K562 (cell line): Measurements from ENCODE around the gene CCNDBP1. TPM values are rescaled to one million over a fixed set of nuclear protein-coding genes. Genes with fewer than 3 reads are reported as not detected.

Experiments
- ARNT ChIP-seq, 2 experiments: fragments of 450-650 bp; IDR thresholded peaks; 2 replicates each; pipeline ENCODE4 v1.6.1; 2016; ENCODE audit warnings: mild to moderate bottlenecking in 1 of 2
- HDAC6 ChIP-seq: IDR thresholded peaks from 2 replicates; pipeline ENCODE4 v1.6.1; 2012; ENCODE audit warnings: low read depth, mild to moderate bottlenecking, control low read depth, inconsistent platforms, low read length, moderate library complexity
- KLF16 ChIP-seq: IDR thresholded peaks from 2 replicates; pipeline ENCODE4 v1.6.1; 2016; ENCODE audit warnings: antibody characterized with exemption
- MEIS2 ChIP-seq: fragments of 450-650 bp; IDR thresholded peaks from 2 replicates; pipeline ENCODE4 v1.6.1; 2014; ENCODE audit warnings: mild to moderate bottlenecking; ENCODE audit not compliant: partially characterized antibody
- MTA1 ChIP-seq: fragments of 450-650 bp; IDR thresholded peaks from 2 replicates; pipeline ENCODE4 v1.6.1; 2017; ENCODE audit warnings: borderline replicate concordance
- NRF1 ChIP-seq, 2 experiments: fragments of 450-650 bp; IDR thresholded peaks in 1 of 2; conservative IDR thresholded peaks in 1 of 2; 2 replicates each; pipeline ENCODE4 v1.6.1; 2014; ENCODE audit warnings: mild to moderate bottlenecking in 2 of 2
- RCOR1 ChIP-seq, 2 experiments: IDR thresholded peaks; 2 replicates each; pipeline ENCODE4 v1.6.1; 2012; ENCODE audit warnings: low read depth in 2 of 2, low read length in 2 of 2, borderline replicate concordance in 1 of 2, improper control_type of control experiment in 1 of 2
- RFX7 ChIP-seq: fragments of 250-450 bp; sonication (Bioruptor Pico); IDR thresholded peaks from 2 replicates; pipeline ENCODE4 v1.5.1; 2021; ENCODE audit warnings: mild to moderate bottlenecking
- ZNF780A ChIP-seq: fragments of 250-450 bp; sonication (Bioruptor Pico); IDR thresholded peaks from 2 replicates; pipeline ENCODE4 v1.5.0; 2021; ENCODE audit warnings: mild to moderate bottlenecking
- polyA plus RNA-seq, 8 experiments: library from polyadenylated mRNA; depleted of rRNA in 4 of 8; stranded (reverse) in 5 of 8; unstranded in 3 of 8; fragments of >200 nt; fragmentation: Nextera tagmentation in 2 of 8; fragmentation: Illumina TruSeq in 1 of 8; extraction: Ambion mirVana in 2 of 8; extraction: Trizol in 1 of 8; gene quantifications; 2 replicates each; pipeline versions ENCODE4 v1.2.1 to v1.2.3, GENCODE V29; 2011 to 2014; ENCODE audit warnings: inconsistent platforms in 1 of 8, missing spikeins in 1 of 8
- total RNA-seq, 7 experiments: library from RNA; depleted of rRNA in 6 of 7; stranded (reverse); fragments of >200 nt in 6 of 7; fragmentation: Illumina TruSeq in 2 of 7; extraction: Trizol in 2 of 7; gene quantifications; 2 replicates each; pipeline versions ENCODE4 v1.2.1 to v1.2.3, GENCODE V29; 2011 to 2021; ENCODE audit warnings: low replicate concordance in 1 of 7
- TF ChIP-seq, protein P1 (sequence below), 2 experiments: IDR thresholded peaks in 1 of 2; conservative IDR thresholded peaks in 1 of 2; 2 replicates each; pipeline ENCODE4 v1.6.1; 2016; ENCODE audit warnings: low read depth in 2 of 2, mild to moderate bottlenecking in 1 of 2, missing compliant biosample characterization in 1 of 2, missing genetic modification characterization in 1 of 2, moderate library complexity in 1 of 2
- TF ChIP-seq, protein P2 (sequence below): fragments of 450-650 bp; formaldehyde crosslinking; IDR thresholded peaks from 2 replicates; pipeline ENCODE4 v1.4.0; 2022; ENCODE audit warnings: mild to moderate bottlenecking, moderate library complexity
- TF ChIP-seq, protein P3 (sequence below): sonication (generic); formaldehyde crosslinking; IDR thresholded peaks from 2 replicates; pipeline ENCODE4 v1.8.0; 2022; ENCODE audit warnings: missing genetic modification reagents, mild to moderate bottlenecking, moderate library complexity, borderline replicate concordance
- TF ChIP-seq, protein P4 (sequence below): sonication (generic); formaldehyde crosslinking; IDR thresholded peaks from 2 replicates; pipeline ENCODE4 v1.8.0; 2023; ENCODE audit warnings: missing genetic modification reagents, mild to moderate bottlenecking, borderline replicate concordance
- TF ChIP-seq, protein P5 (sequence below): fragments of 450-650 bp; IDR thresholded peaks from 2 replicates; pipeline ENCODE4 v1.6.1; 2016; ENCODE audit warnings: borderline replicate concordance

The CCNDBP1 gene
- total and polyA plus RNA-seq, 9 of the 15 experiments (the other 6 are each of a cell fraction or from before 2014, with no cell fraction given) = 37.0 to 111 (median 55.5) TPM

DNA sequence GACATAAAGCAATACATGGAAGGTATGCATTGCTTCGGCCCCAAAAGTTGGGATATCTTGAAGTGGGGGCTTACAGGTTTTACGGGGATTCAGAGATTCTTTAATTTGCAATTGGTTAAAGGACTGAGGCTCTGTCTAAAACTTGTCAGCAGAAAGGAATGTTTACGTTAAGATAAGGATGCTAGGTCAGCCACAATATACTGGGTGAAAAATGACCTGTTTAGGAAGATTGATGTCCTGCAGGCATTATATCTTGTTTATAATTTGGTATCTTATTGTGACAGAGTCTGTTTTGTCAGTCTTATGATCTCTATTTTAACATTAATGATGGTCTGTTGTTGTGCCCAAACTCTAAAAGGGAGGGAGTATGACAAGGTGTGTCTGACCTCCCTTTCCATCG is 15.3 kb upstream of the CCNDBP1 start (continued):
- TF ChIP-seq HDAC6 = no peak
- TF ChIP-seq RCOR1 (IDR thresholded peaks at IDR 0.05; ENCODE audit: borderline replicate concordance in 1 of 2, low read depth in 2 of 2, low read length in 2 of 2) = peak in 1 of 2 experiments; percentile 78; a peak in 2 of 4 replicates
- TF ChIP-seq ARNT (IDR thresholded peaks at IDR 0.05) = no peak
- TF ChIP-seq, protein P1, sequence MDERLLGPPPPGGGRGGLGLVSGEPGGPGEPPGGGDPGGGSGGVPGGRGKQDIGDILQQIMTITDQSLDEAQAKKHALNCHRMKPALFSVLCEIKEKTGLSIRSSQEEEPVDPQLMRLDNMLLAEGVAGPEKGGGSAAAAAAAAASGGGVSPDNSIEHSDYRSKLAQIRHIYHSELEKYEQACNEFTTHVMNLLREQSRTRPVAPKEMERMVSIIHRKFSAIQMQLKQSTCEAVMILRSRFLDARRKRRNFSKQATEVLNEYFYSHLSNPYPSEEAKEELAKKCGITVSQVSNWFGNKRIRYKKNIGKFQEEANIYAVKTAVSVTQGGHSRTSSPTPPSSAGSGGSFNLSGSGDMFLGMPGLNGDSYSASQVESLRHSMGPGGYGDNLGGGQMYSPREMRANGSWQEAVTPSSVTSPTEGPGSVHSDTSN (CRISPR knock-in tag; IDR thresholded peaks at IDR 0.05; ENCODE audit: low read depth) = peak; percentile 56
- TF ChIP-seq, protein P1 (tag; conservative IDR thresholded peaks at IDR 0.05; ENCODE audit: low read depth) = peak; percentile 95
- TF ChIP-seq, protein P2, sequence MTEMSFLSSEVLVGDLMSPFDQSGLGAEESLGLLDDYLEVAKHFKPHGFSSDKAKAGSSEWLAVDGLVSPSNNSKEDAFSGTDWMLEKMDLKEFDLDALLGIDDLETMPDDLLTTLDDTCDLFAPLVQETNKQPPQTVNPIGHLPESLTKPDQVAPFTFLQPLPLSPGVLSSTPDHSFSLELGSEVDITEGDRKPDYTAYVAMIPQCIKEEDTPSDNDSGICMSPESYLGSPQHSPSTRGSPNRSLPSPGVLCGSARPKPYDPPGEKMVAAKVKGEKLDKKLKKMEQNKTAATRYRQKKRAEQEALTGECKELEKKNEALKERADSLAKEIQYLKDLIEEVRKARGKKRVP = no peak
- TF ChIP-seq MTA1 = 0 out of 2 replicates have a peak, but pooled peaks have one; percentile 18
- TF ChIP-seq, protein P3, sequence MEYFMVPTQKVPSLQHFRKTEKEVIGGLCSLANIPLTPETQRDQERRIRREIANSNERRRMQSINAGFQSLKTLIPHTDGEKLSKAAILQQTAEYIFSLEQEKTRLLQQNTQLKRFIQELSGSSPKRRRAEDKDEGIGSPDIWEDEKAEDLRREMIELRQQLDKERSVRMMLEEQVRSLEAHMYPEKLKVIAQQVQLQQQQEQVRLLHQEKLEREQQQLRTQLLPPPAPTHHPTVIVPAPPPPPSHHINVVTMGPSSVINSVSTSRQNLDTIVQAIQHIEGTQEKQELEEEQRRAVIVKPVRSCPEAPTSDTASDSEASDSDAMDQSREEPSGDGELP (CRISPR knock-in tag) = no peak
- TF ChIP-seq NRF1 (conservative IDR thresholded peaks at IDR 0.05 in 1 of 2, IDR thresholded peaks at IDR 0.05 in 1 of 2) = no peak
- peak; percentile 99 for TF ChIP-seq MEIS2
- TF ChIP-seq, protein P4, sequence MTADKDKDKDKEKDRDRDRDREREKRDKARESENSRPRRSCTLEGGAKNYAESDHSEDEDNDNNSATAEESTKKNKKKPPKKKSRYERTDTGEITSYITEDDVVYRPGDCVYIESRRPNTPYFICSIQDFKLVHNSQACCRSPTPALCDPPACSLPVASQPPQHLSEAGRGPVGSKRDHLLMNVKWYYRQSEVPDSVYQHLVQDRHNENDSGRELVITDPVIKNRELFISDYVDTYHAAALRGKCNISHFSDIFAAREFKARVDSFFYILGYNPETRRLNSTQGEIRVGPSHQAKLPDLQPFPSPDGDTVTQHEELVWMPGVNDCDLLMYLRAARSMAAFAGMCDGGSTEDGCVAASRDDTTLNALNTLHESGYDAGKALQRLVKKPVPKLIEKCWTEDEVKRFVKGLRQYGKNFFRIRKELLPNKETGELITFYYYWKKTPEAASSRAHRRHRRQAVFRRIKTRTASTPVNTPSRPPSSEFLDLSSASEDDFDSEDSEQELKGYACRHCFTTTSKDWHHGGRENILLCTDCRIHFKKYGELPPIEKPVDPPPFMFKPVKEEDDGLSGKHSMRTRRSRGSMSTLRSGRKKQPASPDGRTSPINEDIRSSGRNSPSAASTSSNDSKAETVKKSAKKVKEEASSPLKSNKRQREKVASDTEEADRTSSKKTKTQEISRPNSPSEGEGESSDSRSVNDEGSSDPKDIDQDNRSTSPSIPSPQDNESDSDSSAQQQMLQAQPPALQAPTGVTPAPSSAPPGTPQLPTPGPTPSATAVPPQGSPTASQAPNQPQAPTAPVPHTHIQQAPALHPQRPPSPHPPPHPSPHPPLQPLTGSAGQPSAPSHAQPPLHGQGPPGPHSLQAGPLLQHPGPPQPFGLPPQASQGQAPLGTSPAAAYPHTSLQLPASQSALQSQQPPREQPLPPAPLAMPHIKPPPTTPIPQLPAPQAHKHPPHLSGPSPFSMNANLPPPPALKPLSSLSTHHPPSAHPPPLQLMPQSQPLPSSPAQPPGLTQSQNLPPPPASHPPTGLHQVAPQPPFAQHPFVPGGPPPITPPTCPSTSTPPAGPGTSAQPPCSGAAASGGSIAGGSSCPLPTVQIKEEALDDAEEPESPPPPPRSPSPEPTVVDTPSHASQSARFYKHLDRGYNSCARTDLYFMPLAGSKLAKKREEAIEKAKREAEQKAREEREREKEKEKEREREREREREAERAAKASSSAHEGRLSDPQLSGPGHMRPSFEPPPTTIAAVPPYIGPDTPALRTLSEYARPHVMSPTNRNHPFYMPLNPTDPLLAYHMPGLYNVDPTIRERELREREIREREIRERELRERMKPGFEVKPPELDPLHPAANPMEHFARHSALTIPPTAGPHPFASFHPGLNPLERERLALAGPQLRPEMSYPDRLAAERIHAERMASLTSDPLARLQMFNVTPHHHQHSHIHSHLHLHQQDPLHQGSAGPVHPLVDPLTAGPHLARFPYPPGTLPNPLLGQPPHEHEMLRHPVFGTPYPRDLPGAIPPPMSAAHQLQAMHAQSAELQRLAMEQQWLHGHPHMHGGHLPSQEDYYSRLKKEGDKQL (CRISPR knock-in tag) = no peak
- TF ChIP-seq, protein P5, sequence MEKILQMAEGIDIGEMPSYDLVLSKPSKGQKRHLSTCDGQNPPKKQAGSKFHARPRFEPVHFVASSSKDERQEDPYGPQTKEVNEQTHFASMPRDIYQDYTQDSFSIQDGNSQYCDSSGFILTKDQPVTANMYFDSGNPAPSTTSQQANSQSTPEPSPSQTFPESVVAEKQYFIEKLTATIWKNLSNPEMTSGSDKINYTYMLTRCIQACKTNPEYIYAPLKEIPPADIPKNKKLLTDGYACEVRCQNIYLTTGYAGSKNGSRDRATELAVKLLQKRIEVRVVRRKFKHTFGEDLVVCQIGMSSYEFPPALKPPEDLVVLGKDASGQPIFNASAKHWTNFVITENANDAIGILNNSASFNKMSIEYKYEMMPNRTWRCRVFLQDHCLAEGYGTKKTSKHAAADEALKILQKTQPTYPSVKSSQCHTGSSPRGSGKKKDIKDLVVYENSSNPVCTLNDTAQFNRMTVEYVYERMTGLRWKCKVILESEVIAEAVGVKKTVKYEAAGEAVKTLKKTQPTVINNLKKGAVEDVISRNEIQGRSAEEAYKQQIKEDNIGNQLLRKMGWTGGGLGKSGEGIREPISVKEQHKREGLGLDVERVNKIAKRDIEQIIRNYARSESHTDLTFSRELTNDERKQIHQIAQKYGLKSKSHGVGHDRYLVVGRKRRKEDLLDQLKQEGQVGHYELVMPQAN = no peak
- TF ChIP-seq ZNF780A = no peak
- TF ChIP-seq KLF16 = 0 out of 2 replicates have a peak, but pooled peaks have one; percentile 9
- no peak for TF ChIP-seq RFX7
